HepG2 (cell line): ENCODE measurements around the gene CFD. TPM values are rescaled to one million over a fixed set of nuclear protein-coding genes. Genes with fewer than 3 reads are reported as not detected.

ENCODE experiments used
- ATAC-seq: fragments of 200-7000 bp; cut with Tn5 transposase; 3 replicates; pipeline ENCODE4 v1.9.1; 2020; ENCODE audit warnings: mild to moderate bottlenecking, moderate library complexity
- BruUV-seq: library from RNA; stranded (reverse); fragments of 400-500 nt; replicated peaks from 2 replicates; lab custom pipeline; 2021; lab: Mats Ljungman, UMichigan
- CTCF ChIA-PET: fragments of 300-600 bp; formaldehyde crosslinking; extraction: SDS; loops from one replicate; lab custom pipeline; 2021; ENCODE audit warnings: low total read pairs, inconsistent platforms, low intra/inter-chr PET ratio; lab: Yijun Ruan, JAX
- POLR2A ChIA-PET: fragments of 350-600 bp; sonication (Branson Sonifier 250); formaldehyde crosslinking; loops from one replicate; lab custom pipeline; 2020; ENCODE audit warnings: antibody characterized with exemption, inconsistent platforms; lab: Yijun Ruan, JAX
- DNase-seq: peaks from one replicate; pipeline ENCODE4 v3.0.0-alpha.2; 2015; ENCODE audit warnings: low spot score
- FAIRE-seq: peaks from 3 replicates; lab custom pipeline; 2011; peaks lifted over from hg19 to GRCh38; lab: Jason Lieb, UNC
- H2AFZ ChIP-seq: one replicate; pipeline ENCODE4 v1.6.1; 2011; ENCODE audit warnings: low read length, inconsistent platforms
- H3K27ac ChIP-seq: fragments of 300-600 bp; 3 replicates; pipeline ENCODE4 v1.8.0; 2011; ENCODE audit warnings: mixed run types, mild to moderate bottlenecking, mixed read lengths, low read length, inconsistent platforms; ENCODE audit not compliant: insufficient read depth; ENCODE audit errors: extremely low read length
- H3K27me3 ChIP-seq, 2 experiments: fragments of 200-600 bp in 1 of 2; 2 replicates in 1 of 2; 3 replicates in 1 of 2; pipeline versions ENCODE4 v1.6.0 to v1.8.0; 2011; ENCODE audit warnings: low read length in 2 of 2, mild to moderate bottlenecking in 2 of 2, moderate library complexity in 2 of 2, inconsistent platforms in 1 of 2; ENCODE audit not compliant: insufficient read depth in 2 of 2, control insufficient read depth in 1 of 2
- H3K36me3 ChIP-seq, 2 experiments: fragments of 200-600 bp in 1 of 2; replicated peaks in 1 of 2; 2 replicates in 1 of 2; 3 replicates in 1 of 2; pipeline versions ENCODE4 v1.5.1 to v1.8.0; 2011; ENCODE audit warnings: low read length in 2 of 2, inconsistent platforms in 1 of 2; ENCODE audit not compliant: insufficient read depth in 2 of 2, control insufficient read depth in 1 of 2
- H3K4me1 ChIP-seq: 2 replicates; pipeline ENCODE4 v1.5.1; 2012; ENCODE audit warnings: low read length, inconsistent platforms; ENCODE audit not compliant: insufficient read depth
- H3K4me2 ChIP-seq: 2 replicates; pipeline ENCODE4 v1.6.0; 2011; ENCODE audit warnings: low read depth, low read length, inconsistent platforms
- H3K4me3 ChIP-seq, 3 experiments: fragments of 200-600 bp in 1 of 3; sonication (generic), shearing (Covaris generic) in 1 of 3; replicated peaks in 1 of 3; 2 replicates each; pipeline ENCODE4 v1.5.1; 2011 to 2016; ENCODE audit warnings: low read length in 3 of 3, inconsistent platforms in 2 of 3, low read depth in 2 of 3, mild to moderate bottlenecking in 2 of 3, control low read depth in 1 of 3, mixed read lengths in 1 of 3; ENCODE audit not compliant: insufficient read depth in 1 of 3
- H3K79me2 ChIP-seq: one replicate; pipeline ENCODE4 v1.6.1; 2011; ENCODE audit warnings: low read length, inconsistent platforms; ENCODE audit not compliant: insufficient read depth
- H3K9ac ChIP-seq: 2 replicates; pipeline ENCODE4 v1.6.0; 2011; ENCODE audit warnings: mild to moderate bottlenecking, low read depth, low read length, inconsistent platforms; ENCODE audit not compliant: insufficient read depth
- H3K9me3 ChIP-seq: 2 replicates; pipeline ENCODE4 v1.5.1; 2012; ENCODE audit warnings: mild to moderate bottlenecking, low read length
- H4K20me1 ChIP-seq: 2 replicates; pipeline ENCODE4 v1.6.0; 2011; ENCODE audit warnings: inconsistent platforms, mild to moderate bottlenecking, low read length, moderate library complexity; ENCODE audit not compliant: insufficient read depth
- AFF4 ChIP-seq: sonication (generic); formaldehyde crosslinking; IDR thresholded peaks from 2 replicates; pipeline ENCODE4 v1.4.0; 2020; ENCODE audit warnings: missing genetic modification reagents
- CCDC6 ChIP-seq: sonication (generic); formaldehyde crosslinking; IDR thresholded peaks from 2 replicates; pipeline ENCODE4 v1.8.1; 2022; ENCODE audit warnings: mild to moderate bottlenecking, missing genetic modification reagents, moderate library complexity
- DNMT3B ChIP-seq: conservative IDR thresholded peaks from 2 replicates; pipeline ENCODE4 v1.6.1; 2016; ENCODE audit warnings: missing biosample characterization, control low read depth
- MEF2D ChIP-seq: sonication (generic); formaldehyde crosslinking; IDR thresholded peaks from 2 replicates; pipeline ENCODE4 v1.5.1; 2020; ENCODE audit warnings: mild to moderate bottlenecking, missing genetic modification reagents
- NRL ChIP-seq: sonication (generic); formaldehyde crosslinking; IDR thresholded peaks from 2 replicates; pipeline ENCODE4 v1.5.0; 2020; ENCODE audit warnings: missing genetic modification reagents, mild to moderate bottlenecking, moderate library complexity, borderline replicate concordance
- PAX8 ChIP-seq: sonication (generic); formaldehyde crosslinking; IDR thresholded peaks from 2 replicates; pipeline ENCODE4 v1.8.0; 2022; ENCODE audit warnings: mild to moderate bottlenecking, missing genetic modification reagents, borderline replicate concordance
- TCF12 ChIP-seq, 2 experiments: fragments of 450-650 bp in 1 of 2; sonication (generic) in 1 of 2; formaldehyde crosslinking in 1 of 2; IDR thresholded peaks; 2 replicates each; pipeline versions ENCODE4 v1.6.1 to v1.8.0; 2017 to 2022; ENCODE audit warnings: antibody characterized with exemption in 1 of 2, mild to moderate bottlenecking in 1 of 2, missing genetic modification reagents in 1 of 2, moderate library complexity in 1 of 2
- THAP8 ChIP-seq: sonication (generic); formaldehyde crosslinking; IDR thresholded peaks from 2 replicates; pipeline ENCODE4 v1.5.1; 2020; ENCODE audit warnings: missing genetic modification reagents, mild to moderate bottlenecking, borderline replicate concordance
- ZNF441 ChIP-seq: sonication (generic); formaldehyde crosslinking; IDR thresholded peaks from 2 replicates; pipeline ENCODE4 v1.7.0; 2021; ENCODE audit warnings: missing genetic modification reagents, borderline replicate concordance
- ZNF777 ChIP-seq: sonication (generic); formaldehyde crosslinking; IDR thresholded peaks from 2 replicates; pipeline ENCODE4 v1.4.0; 2020; ENCODE audit warnings: missing genetic modification reagents
- WGBS: methylation state at CpG from one replicate; pipeline ENCODE4 v1.1.6; 2017; ENCODE audit warnings: low lambda C conversion rate; 5-methylcytosine and 5-hydroxymethylcytosine counted together
- in situ Hi-C: cut with HindIII; loops from 2 replicates; pipeline ENCODE4 v1.10.0; 2017; ENCODE audit warnings: low pct_unique_long_range_greater_than_20kb; ENCODE audit not compliant: extremely low pct_ligation_motif_present
- intact Hi-C: fragments of 100-400 bp; cut with micrococcal nuclease; formaldehyde crosslinking; loops from one replicate; pipeline ENCODE4 v1.10.0; 2022; ENCODE audit not compliant: unreplicated experiment
- polyA plus RNA-seq, 8 experiments: library from polyadenylated mRNA; depleted of rRNA in 3 of 8; stranded (reverse) in 7 of 8; unstranded in 1 of 8; fragments of >200 nt; fragmentation: Illumina TruSeq in 4 of 8; extraction: Trizol in 4 of 8; gene quantifications; 2 replicates each; pipeline versions ENCODE4 v1.2.1 to v1.2.3, GENCODE V29; 2011 to 2016; ENCODE audit warnings: low read depth in 4 of 8, missing spikeins in 1 of 8, mixed read lengths in 1 of 8; ENCODE audit not compliant: insufficient read depth in 1 of 8
- total RNA-seq, 5 experiments: library from RNA; depleted of rRNA; stranded (reverse); fragments of >200 nt; fragmentation: Illumina TruSeq; extraction: Trizol; gene quantifications; 2 replicates each; pipeline ENCODE4 v1.2.3, GENCODE V29; 2016; ENCODE audit warnings: low read depth in 1 of 5

Gene CFD
- total and polyA plus RNA-seq, 2 of the 13 experiments (the other 11 are each of a cell fraction or from before 2014, with no cell fraction given): 2.3 to 4.6 TPM

- H3K27ac ChIP-seq: peak overlapping the region; percentile 43
- in situ Hi-C loops: no loop called here
- H3K36me3 ChIP-seq: peaks cover 10 to 26% of the 10 kb centered on the region in 2 experiments; a peak in 4 of 5 replicates
- no peak for DNase-seq
- peaks cover under 1% of the 10 kb centered on the region; the same call in 1 of the 2 replicates for H3K4me1 ChIP-seq
- H3K9ac ChIP-seq: peak overlapping the region; percentile 92
- H3K79me2 ChIP-seq: peaks cover 10% of the 10 kb centered on the region
- no TSS peak for BruUV-seq
- H3K27me3 ChIP-seq: no peaks in the 10 kb centered on the region
- H3K9me3 ChIP-seq: no peaks in the 10 kb centered on the region
- peak overlapping the region; percentile 87 to 98 (median 91) for H3K4me3 ChIP-seq
- no peaks in the 10 kb centered on the region; the same call in 1 of the 2 replicates for H4K20me1 ChIP-seq
- H2AFZ ChIP-seq: no peak overlapping the region
- CTCF ChIA-PET: no interaction called here
- POLR2A ChIA-PET: interaction anchor here (1.0 to 1.1 kb wide), 4 partner anchors 12 to 26 kb away, joined by 3 to 4 read pairs (median 4); partner anchors contain the start of gene KISS1R
- TF ChIP-seq CCDC6 (CRISPR knock-in tag): 0 out of 2 replicates have a peak, but pooled peaks have one; percentile 16
- TF ChIP-seq DNMT3B: no peak
- no peak for ATAC-seq
- peak overlapping the region; percentile 78 for H3K4me2 ChIP-seq
- WGBS: 8% methylated on average over 21 of the region's 27 CpGs
- intact Hi-C loops: no loop called here
- FAIRE-seq: no peak
Measured at GRCh38 chr19:892243-892893, 32.9 kb downstream of the CFD start.

GRCh38 chr19:892894-893689 lies 33.6 kb downstream of the CFD start, which contains the start of the genes MED16 and RNU6-9:
Gene MED16, minus strand, starts transcription at chr19:893187. Its CDS starts 2,056 bp downstream, at chr19:891131.
Gene RNU6-9, plus strand, starts transcription at chr19:893484.
- intact Hi-C loops: no loop called here
- no peak for TF ChIP-seq PAX8 (CRISPR knock-in tag)
- no peak for TF ChIP-seq AFF4
- no peak for TF ChIP-seq THAP8 (CRISPR knock-in tag)
- no peak for TF ChIP-seq MEF2D (CRISPR knock-in tag)
- TF ChIP-seq TCF12 (IDR thresholded peaks at IDR 0.05): no peak
- no peak for TF ChIP-seq TCF12 (CRISPR knock-in tag; IDR thresholded peaks at IDR 0.05)
- TF ChIP-seq ZNF777 (CRISPR knock-in tag): no peak
- TF ChIP-seq ZNF441: no peak
- TF ChIP-seq NRL (CRISPR knock-in tag): no peak

More at GRCh38 chr19:892894-893689, 33.6 kb downstream of the CFD start, which contains the start of the genes MED16 and RNU6-9:
- no peaks in the 10 kb centered on the region for H3K27me3 ChIP-seq
- no peaks in the 10 kb centered on the region; the same call in 1 of the 2 replicates for H4K20me1 ChIP-seq
- peaks cover 8 to 23% of the 10 kb centered on the region in 2 experiments; a peak in 4 of 5 replicates for H3K36me3 ChIP-seq
- H3K4me3 ChIP-seq: peak within 1 kb of the TSS; percentile 87 to 98 (median 91)
- peak; percentile 88 for FAIRE-seq
- in situ Hi-C loops: no loop called here
- ChIA-PET POLR2A (interaction anchor here (0.6 to 1.1 kb wide), 7 partner anchors 11 to 123 kb away, joined by 3 to 4 read pairs (median 3); partner anchors contain the start of gene KISS1R), CTCF (no interaction called here)
- 4% methylated on average over 22 of the region's 69 CpGs for WGBS
- ATAC-seq: peak; percentile 89
- no peaks in the 10 kb centered on the region for H3K4me1 ChIP-seq
- H3K27ac ChIP-seq: peak within 1 kb of the TSS; percentile 87
- H3K9me3 ChIP-seq: no peaks in the 10 kb centered on the region
- peak; percentile 85 for DNase-seq
- H2AFZ ChIP-seq: no peak within 1 kb of the TSS
- no TSS peak for BruUV-seq
- peak within 1 kb of the TSS; percentile 78 for H3K4me2 ChIP-seq
- H3K9ac ChIP-seq: peak within 1 kb of the TSS; percentile 92
- peaks cover 10% of the 10 kb centered on the region for H3K79me2 ChIP-seq
